NCI-H2196 (cell line): ENCODE data around the gene ALDH18A1.
"Not testable (repeated sequence)": the region's sequence is repeated elsewhere in the genome, so short reads cannot be mapped to it uniquely, and the experiment has no call there.

Experiments used
- DNase-seq: peaks from one replicate; lab custom pipeline; 2025; ENCODE audit not compliant: unreplicated experiment; lab: John Stamatoyannopoulos, UW

The ALDH18A1 gene

DNA sequence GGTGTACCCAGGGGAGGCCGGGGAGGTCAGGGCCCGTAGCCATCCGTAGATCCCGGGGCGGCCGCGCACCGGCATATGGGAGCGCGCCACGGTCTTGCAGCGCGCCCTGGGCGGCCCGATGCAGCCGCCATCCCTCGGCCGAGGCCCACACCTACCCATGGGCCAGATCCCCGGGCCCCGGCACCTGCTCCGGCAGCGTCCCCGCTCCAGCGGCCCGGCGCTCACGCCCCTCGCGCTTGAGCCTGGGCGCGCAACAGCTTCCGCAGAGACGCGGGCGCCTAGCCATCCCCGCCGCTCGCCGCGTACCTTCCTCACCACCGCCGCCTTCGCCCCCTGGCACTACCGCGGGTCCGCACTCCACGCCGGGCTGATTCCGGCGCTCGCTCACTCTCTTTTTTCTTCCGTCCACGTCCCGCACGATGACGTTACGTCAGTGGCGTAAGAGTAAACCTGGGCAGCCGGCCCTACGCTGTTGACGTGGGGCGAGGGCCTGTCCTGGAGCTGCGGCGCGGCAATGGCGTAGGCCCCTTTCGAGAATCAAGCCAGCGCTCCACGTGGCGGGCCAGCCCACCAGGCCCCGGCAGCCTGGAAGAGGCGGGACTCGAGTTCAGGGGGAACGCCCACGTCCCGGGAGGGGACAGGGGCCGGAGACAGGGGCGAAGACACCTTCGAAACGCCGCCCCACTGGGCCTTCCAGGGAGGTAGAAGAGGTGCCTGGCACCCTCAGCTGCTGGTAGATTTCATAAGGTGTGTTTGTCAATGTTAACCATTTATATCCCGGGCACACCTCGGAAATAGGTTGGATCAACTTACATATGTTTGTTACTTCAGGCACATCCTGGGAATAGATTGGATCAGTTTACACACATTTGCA, at the start of gene ALDH18A1:
ALDH18A1 (minus strand) TSS at position 421 of the 874 bp plus-strand sequence. CDS start 3,334 bp downstream, outside the sequence.
- peak; percentile 69 for DNase-seq

DNA sequence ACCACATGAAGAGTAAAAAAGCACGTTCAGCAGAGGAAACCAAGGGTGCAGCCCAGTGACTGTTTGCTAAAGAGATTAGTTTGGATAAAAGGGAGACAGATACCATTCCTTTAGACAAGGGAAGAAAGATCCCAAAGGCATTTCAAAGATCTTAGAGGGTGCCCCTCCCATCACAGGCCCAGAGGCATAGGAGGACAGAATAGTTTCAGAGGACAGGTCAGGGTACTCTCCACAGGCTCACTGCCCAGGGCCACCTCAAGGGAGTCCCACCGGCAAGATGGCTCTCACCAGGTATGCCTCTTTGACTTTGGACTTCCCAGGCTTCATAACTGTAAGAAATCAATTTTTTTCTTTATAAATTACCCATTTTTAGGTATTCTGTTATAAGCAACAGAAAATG, 41.9 kb upstream of the ALDH18A1 start:
- no peak for DNase-seq

DNA sequence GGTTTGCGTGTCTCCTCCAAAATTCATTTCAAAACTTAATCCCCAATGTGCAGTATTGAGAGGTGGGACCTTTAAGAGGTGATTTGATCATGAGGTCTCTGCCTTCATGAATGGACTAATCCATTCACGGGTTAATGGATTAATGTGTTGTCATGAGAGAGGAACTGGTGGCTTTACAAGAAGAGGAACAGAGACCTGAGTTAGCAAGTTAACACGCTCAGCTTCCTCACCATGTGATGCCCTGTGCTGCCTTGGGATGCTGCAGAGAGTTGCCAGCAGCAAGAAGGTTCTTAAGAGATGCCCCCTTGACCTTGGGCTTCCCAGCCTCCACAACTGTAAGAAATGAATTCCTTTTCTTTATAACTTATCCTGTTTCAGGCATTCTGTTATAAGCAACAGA, 40.9 kb upstream of the ALDH18A1 start:
- DNase-seq = no peak

DNA sequence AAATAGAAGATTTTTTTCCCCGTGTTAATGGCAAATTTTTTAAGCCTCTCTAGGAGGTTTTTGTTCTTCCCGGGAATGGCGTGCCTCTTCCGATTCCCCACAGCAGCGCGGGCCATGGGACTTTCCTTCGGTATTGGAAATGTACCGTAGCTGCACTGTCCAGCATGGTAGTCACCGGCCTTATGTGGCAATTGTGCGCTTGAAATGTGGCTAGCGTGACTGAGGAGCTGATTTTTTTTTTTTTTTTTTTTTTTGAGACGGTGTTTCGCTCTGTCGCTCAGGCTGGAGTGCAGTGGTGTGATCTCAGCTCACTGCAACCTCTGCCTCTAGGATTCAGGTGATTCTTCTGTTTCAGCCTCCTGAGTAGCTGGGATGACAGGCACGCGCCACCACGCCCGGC, 38.2 kb upstream of the ALDH18A1 start:
- DNase-seq = no peak

DNA sequence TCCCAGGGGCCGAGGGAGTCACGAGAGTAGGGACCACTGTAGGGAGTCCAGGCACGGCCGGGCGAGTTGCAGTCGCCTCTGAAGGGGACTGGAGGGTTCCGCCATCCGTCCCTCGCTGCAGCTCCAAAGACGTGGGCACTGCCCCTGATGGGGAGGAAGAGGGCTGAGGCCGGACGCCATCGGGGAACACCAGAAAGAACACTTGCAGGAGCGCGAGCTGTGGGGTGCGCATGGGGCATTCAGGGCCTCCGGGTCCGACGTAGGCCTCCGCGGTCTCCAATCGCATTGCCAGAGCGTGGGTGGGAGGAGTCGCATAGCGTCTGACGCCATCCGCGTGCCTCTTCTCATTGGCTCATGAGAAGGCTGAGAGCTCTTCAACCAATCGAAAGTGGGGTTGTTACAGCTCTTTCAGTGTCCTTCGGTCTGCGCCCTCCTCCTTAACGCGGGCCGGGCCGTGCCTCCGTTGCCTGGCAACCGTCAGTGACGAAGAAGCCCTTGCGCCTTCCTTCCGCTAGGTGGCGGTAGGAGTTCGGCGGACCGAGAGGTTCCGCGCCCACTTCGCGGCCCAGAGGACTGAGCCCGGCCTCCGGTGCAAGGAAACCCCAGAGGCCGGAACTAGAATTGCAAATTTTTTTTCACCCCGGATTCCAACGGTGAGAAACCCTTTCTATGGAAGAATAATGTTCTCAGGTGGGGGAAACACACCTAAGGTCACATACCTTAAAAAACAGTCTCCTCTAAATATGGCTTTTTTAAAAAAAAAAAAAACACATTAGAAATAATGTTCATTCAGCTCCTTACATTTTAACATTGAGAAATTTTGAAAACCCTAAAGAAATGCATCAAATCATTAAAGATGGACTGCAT, 37.4 kb upstream of the ALDH18A1 start, which contains the start of gene TCTN3:
TCTN3 (minus strand) TSS at position 260 of the 867 bp plus-strand sequence; CDS start at position 232, 28 bp downstream.
- peak; percentile 93 for DNase-seq

DNA sequence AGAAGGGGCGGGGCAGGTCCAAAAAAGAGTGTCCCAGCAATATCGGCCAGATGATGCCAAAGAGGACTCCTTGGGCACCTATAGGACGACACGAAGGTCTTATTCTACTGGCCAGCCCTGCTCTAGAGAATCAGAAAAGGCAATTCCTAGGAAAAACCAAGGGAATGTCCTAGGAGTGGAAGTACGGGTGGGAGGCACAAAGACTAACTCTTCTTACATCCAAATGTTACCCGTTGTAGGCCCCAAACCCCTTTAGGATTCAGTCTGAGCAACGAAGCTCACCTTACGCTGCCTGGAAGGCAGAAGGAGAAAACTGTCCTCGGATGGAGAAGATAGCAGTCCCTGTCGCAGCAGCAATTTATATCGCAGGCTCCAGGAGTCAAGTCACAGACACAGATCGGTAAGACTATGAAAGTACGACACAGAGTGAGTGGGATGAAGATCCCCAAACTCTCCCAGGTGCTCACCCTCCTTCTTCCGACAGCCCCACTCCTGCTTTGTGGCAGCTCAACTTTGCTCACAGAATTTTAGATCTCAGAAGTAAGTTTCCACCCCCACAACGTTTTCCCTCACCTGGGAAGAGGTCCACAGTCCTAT, 36.7 kb upstream of the ALDH18A1 start:
- DNase-seq = no peak

DNA sequence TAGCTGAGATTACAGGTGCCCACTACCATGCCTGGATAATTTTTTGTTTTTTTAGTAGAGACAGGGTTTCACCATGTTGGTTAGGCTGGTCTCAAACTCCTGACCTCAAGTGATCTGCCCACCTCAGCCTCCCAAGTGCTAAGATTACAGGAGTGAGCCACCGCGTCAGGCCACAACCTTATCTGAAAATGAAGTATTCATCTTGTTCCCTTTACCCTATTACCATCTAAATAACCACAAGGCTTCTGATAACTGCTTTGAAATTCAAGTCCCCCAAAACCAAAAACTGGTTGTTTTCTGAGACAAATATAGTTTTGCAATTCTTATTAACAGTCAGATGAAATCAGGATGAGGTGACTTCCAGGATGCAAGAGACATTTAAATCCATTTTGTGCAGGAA, 34.8 kb upstream of the ALDH18A1 start:
- no peak for DNase-seq

DNA sequence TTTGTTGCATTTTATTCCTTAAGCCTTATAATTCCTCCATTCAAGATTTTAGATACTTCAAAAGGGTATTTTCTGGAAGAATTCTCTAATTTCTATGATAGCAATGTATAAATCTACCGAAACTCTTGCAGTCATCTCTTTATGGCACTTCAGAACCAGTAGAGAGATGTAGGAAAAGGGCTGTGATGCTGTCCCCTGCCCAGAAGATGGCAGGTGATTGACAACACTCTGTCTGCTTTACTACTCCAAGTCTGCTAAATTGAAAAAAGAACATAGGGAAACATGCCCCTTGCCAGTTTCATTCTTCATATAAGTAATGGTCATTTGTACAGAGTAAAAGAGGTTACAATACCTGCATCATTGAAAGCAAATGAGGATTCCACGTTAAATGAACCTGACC, 32.1 kb upstream of the ALDH18A1 start:
- no peak for DNase-seq

DNA sequence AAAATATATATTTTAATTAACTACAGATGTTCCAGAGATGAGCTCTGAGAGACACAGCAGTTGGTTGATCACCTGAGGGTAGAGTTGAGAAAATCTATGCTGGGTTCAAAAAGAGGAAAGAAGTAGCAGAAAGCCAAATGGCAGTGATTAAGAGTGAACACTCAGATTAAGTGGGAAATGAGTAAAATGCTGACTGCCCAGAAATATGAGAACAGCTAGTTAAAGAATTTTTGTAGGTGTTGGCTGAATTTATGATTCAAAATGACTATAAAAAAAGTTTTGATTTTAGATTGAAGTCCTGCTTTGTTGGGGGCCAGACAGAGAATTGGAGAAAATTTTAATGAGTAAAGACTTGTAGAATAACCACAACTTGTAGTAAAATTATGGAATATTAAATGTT, 27.5 kb upstream of the ALDH18A1 start:
- DNase-seq = no peak

DNA sequence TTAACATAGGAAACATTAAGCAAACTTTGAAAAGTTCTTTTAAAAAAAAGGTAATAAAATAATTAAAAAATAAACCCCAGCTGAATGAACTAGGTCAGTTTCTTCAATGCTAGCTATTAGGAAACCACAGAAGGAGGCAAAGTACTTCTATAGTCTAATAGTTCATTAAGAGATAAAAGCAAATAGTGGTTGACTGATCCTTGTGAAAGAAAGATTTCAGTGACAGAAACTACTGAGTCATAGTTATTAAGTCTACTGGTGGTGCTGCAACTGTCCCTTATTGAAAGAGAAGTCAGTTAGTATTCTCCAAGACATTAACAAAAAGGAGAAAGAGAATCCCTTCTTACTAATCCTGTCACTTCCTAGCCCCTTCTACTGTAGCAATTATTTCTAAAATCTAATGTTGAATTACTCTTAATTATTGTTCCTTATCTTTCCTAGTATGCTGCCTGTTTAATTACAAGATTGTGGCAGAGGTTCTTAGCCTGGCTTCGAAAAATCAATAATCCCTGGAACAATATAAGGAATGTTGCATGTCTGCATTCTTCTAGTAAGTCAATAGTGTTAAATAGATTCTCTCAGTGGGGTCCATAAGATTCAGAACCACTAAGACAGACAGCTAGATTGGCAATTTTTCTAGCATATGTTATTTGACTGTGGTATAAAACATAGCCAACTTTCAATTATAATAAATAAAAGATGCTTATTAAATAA, 19.0 kb upstream of the ALDH18A1 start:
- no peak for DNase-seq

DNA sequence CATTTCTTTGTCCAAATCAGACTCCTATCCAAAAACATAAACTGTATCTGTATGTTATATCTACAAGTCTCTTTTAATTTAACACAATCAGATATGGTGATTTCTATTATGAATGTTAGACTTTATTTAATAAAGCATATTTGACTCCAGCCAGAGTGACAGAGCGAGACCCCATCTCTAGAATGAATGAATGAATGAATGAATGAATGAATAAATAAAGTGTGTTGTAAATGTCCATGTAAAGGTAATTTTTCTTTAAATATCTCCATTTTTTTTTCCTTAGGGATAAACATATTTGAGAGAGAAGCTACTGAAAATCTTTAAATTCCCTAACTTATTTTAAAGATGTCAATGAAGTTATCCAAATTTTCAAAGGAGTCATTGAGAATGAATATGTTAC, 18.1 kb upstream of the ALDH18A1 start:
- no peak for DNase-seq

DNA sequence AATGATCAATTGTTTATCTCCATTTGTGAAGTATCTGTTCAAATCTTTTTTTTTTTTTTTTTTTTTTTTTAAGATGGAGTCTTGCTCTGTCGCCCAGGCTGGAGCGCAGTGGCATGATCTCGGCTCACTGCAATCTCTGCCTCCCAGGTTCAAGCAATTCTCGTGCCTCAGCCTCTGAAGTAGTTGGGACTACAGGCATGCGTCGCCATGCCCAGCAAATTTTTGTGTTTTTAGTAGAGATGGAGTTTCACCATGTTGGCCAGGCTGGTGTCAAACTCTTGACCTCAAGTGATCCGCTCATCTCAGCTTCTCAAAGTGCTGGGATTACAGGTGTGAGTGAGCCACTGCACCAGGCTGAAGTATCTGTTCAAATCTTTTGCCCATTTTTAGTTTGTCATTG, 16.1 kb upstream of the ALDH18A1 start:
- not testable (repeated sequence) for DNase-seq

DNA sequence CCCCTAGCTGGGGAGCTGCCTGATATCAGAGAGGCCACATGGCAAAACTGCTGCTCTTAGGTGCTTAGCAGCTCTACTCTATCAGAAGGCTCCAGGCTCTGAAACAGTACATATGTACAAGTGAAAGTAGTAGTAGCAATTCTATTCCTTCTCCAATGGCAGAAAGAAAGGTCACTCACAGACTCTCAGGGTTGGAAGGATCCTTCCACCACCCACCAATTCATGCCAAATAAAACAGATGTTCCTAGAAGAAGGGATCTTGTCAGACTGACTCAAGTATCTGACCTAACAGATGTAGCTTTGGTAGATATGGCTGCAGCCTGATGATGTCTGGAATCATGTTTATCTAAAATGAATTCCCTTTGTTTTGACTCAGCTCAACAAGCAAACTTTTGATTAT, 8.0 kb upstream of the ALDH18A1 start:
- no peak for DNase-seq

DNA sequence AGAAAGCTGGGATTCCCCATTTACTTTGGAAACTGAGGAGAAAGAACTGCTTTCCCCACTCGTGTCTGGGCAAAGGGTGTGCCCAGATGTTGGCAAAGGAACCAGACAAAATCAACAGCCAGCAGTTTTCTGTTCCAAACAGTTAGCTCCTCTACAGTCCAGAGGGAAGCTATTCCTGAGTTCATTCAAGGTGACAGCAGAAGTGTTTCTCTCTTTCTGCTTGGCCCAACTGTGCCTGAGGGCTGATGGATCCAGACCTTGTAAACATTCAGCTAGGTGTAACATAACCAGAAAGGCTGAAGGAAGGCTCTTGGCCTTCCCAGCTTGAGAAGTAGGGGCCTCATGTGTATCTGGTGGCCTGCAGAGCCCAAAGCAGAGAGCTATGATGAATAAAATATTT, 7.0 kb upstream of the ALDH18A1 start:
- no peak for DNase-seq

DNA sequence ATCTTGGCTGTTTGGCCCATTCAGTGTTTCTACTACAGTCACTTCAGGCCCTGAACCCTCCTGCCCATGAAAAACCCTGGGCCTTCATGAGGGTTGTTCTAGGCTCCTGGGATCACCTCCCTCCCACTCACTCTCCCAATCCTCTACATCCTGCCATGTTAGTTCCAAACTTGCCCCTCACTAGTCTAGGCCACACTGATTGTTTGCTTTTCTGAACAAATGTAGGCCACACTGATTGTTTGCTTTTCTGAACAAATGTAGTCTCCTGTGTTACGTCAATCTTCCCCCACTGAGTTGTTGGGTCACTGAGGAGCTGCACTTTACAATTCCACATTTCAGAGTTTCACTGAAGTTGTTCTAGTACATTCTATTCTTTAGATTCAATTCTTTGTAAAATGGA, 5.3 kb upstream of the ALDH18A1 start:
- no peak for DNase-seq

DNA sequence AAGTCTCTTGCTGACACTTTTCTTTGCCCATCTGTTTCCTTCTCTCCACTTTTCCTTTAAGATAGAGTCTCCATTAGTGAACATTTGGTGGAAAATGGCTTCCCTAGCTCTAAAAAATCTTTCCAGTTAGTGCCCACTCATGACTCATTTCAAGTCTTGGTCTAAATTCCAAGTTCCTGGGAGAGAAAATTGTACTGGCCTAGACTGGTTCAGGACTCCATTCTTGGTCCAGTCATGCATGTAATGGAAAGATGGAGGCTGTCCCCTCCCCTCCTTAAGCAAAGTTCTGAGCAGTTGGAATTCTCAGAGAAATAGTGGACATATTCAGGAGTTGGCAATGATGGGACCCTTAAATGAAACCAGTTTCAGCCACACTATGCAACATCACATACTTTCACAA, 3.8 kb upstream of the ALDH18A1 start:
- no peak for DNase-seq

DNA sequence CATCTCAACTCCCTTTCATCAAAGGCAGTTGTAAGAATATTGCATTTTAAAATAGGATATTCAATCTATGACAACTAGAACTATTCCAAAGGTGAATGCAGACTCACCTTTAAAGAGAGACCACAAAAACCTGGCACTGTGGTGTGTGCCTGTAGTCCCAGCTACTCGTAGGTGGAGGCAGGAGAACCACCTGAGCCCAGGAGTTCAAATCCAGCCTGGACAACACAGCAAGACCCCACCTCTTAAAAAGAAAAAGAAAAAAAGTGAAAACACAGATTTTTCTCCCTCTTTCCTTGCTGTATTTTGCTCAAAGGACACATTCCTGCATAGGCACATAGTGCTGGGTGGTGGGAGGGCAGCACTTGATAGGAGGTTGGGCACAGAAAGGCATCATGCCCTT, 739 bp upstream of the ALDH18A1 start:
- DNase-seq = no peak

DNA sequence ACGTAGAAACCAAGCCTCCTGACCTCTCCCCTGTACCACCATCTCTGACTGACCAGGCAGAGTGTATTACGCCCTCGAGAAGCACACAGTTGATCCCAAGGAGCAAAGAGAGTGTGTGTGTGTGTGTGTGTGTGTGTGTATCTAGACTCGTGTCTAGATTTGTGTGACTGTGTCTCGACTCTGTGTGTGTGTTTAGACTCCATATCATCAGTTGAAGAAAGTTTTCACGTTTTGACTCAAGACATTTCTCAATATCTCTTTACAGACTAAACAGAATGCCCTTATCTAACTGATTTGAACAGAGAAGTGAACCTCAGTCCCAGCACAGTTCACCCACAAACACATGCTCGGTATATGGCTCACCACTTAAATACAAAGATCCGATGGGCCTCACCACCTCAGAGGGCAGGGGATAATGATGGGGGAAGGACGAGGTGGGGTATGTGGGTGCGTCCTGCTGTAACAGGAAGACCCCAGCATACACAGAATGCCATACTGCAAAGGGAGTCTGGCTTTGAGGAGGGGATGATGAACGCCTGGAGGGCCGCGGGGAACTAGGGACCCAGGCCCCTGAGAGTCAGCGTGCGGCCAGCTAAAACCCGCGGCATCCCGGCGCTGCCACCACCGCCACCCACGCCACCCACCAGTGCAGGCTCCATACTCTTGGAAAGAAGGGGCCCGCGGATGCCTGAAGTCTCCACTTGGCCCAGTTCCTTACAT, 780 bp downstream of the ALDH18A1 start:
- DNase-seq = no peak

DNA sequence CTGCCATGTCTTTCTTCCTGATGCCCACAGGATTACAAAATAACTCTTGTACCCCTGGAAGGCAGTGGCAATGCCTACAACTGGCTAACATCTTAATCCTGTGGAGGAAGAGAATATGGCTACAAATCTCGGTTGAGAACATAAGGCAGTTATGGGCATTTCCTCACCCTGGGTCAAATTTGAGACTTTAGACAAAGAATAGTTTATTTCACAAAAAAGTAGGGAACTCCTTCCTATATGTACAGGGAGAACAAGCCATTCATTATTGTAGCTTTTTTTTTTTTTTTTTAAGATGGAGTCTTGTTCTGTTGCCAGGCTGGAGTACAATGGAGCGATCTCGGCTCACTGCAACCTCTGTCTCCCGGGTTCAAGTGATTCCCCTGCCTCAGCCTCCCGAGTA, 2.6 kb downstream of the ALDH18A1 start:
- DNase-seq = no peak

DNA sequence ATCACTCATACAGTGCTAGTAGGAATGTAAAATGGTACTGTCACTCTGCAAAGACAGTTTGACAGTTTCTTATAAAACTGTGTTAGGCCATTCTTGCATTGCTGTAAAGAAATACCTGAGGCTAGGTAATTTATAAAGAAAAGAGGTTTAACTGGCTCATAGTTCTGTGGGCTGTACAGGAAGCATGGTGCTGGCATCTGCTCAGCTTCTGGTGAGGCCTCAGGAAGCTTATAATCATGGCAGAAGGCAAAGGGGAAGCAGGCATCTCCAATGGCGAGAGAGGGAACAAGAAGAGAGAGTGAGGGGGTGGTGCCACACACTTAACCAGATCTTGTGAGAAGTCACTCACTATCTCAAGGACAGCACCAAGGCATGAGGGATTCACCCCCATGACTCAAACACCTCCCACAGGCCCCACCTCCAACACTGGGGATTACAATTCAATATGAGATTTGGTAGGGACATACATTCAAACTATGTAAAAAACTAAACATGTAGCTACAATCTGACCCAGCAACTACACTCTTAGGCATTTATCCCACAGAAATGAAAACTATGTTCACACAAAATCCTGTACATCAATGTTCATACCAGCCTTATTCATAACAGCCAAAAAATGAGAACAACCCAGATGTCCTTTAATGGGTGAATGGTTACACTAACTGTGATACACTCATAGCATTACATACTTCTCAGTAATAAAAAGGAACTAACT, 5.0 kb downstream of the ALDH18A1 start:
- no peak for DNase-seq
